T-helper 2 cell treated with Interferon-gamma antibody and Interleukin-4, amounts not matched to agents 5 μg/mL and 100 μg/mL, for 36 hours (primary cell): Measurements from ENCODE around the gene CCDC68.
"Not testable (repeated sequence)": the region's sequence is repeated elsewhere in the genome, so short reads cannot be mapped to it uniquely, and the experiment has no call there.

Experiments used
- DNase-seq: peaks from one replicate; pipeline ENCODE4 v3.0.0; 2021; ENCODE audit warnings: low spot score
- H3K27ac Mint-ChIP-seq: one replicate; pipeline ENCODE4 v1.8.0; 2021; ENCODE audit warnings: mild to moderate bottlenecking, mixed read lengths
- H3K27me3 Mint-ChIP-seq: one replicate; pipeline ENCODE4 v1.8.0; 2021; ENCODE audit warnings: low read depth, mixed read lengths
- H3K36me3 Mint-ChIP-seq: one replicate; pipeline ENCODE4 v1.8.0; 2021; ENCODE audit warnings: low read depth, mixed read lengths
- H3K4me1 Mint-ChIP-seq: one replicate; pipeline ENCODE4 v1.8.0; 2021; ENCODE audit warnings: low read depth, mixed read lengths
- H3K4me3 Mint-ChIP-seq: one replicate; pipeline ENCODE4 v1.8.0; 2022; ENCODE audit warnings: mild to moderate bottlenecking, moderate library complexity, mixed read lengths
- H3K9me3 Mint-ChIP-seq: one replicate; pipeline ENCODE4 v1.8.0; 2021; ENCODE audit warnings: mixed read lengths

CCDC68 gene

DNA sequence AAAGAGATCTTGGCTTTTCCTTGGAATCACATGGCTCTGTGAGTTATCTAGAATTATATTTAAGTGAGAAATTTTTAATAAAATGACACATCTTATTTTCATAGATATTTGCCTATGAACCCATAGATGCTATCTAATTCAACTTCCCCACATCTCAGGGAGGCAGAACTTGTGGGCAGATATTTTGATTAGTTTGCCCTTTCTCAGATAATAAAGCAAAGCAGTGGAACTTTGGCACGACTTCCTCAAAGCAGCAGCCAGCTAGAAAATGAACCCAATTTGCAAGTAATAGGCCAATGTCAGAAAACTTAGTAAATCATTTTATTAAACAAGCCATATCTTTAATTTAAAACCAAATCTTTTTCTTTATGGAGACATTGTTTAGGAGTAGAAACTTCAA lies 98.3 kb downstream of the CCDC68 start:
- Mint-ChIP-seq H3K4me3 (no peak overlapping the region), H3K27me3 (peaks cover 7% of the 10 kb centered on the region), H3K9me3 (no peaks in the 10 kb centered on the region), H3K4me1 (peaks cover 1% of the 10 kb centered on the region), H3K36me3 (no peaks in the 10 kb centered on the region), H3K27ac (no peak overlapping the region)
- no peak for DNase-seq

GRCh38 chr18:54859667-54860421 lies 99.4 kb downstream of the CCDC68 start:
- Mint-ChIP-seq H3K27ac (no peak overlapping the region), H3K36me3 (no peaks in the 10 kb centered on the region), H3K4me1 (peaks cover 1% of the 10 kb centered on the region), H3K27me3 (peaks cover 10% of the 10 kb centered on the region), H3K4me3 (no peak overlapping the region), H3K9me3 (no peaks in the 10 kb centered on the region)
- no peak for DNase-seq

GRCh38 chr18:54857499-54857898 lies 101.8 kb downstream of the CCDC68 start:
- no peak for DNase-seq
- no peak overlapping the region for H3K4me3 Mint-ChIP-seq
- no peaks in the 10 kb centered on the region for H3K9me3 Mint-ChIP-seq
- H3K27ac Mint-ChIP-seq: no peak overlapping the region
- peaks cover 12% of the 10 kb centered on the region for H3K4me1 Mint-ChIP-seq
- peaks cover 10% of the 10 kb centered on the region for H3K27me3 Mint-ChIP-seq
- no peaks in the 10 kb centered on the region for H3K36me3 Mint-ChIP-seq

- Mint-ChIP-seq H3K27me3 (peaks cover 10% of the 10 kb centered on the region), H3K4me1 (peaks cover 17% of the 10 kb centered on the region), H3K36me3 (no peaks in the 10 kb centered on the region), H3K4me3 (no peak overlapping the region), H3K9me3 (no peaks in the 10 kb centered on the region), H3K27ac (no peak overlapping the region)
- no peak for DNase-seq
These were observed 103.1 kb downstream of the CCDC68 start for GRCh38 chr18:54856105-54856646.

DNA sequence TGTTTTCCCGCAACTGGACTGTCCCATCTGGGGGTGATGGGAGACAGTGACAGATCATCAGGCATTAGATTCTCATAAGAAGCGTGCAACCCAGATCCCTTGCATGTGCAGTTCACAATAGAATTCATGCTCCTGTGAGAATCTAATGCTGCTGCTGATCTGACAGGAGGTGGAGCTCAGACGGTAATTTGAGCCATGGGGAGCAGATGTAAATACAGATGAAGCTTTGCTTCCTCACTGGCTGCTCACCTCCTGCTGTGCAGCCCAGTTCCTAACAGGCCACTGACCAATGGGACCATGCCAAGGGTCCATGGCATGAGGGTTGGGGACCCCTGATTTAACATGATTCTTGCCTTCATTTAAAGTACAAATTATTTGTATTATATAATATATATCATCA lies 104.2 kb downstream of the CCDC68 start:
- H3K36me3 Mint-ChIP-seq, H3K27ac Mint-ChIP-seq, H3K27me3 Mint-ChIP-seq, H3K9me3 Mint-ChIP-seq, DNase-seq, H3K4me3 Mint-ChIP-seq: not testable (repeated sequence)
- H3K4me1 Mint-ChIP-seq: peaks cover 16% of the 10 kb centered on the region

- H3K27ac Mint-ChIP-seq: no peak overlapping the region
These were observed 106.2 kb downstream of the CCDC68 start for GRCh38 chr18:54852780-54853675.

More at GRCh38 chr18:54852780-54853675, 106.2 kb downstream of the CCDC68 start:
- Mint-ChIP-seq H3K4me1 (peaks cover 16% of the 10 kb centered on the region), H3K27me3 (peaks cover 5% of the 10 kb centered on the region), H3K4me3 (peak overlapping the region; percentile 55), H3K9me3 (no peaks in the 10 kb centered on the region), H3K36me3 (no peaks in the 10 kb centered on the region)
- peak; percentile 8 for DNase-seq
